Breast epithelium (tissue), 4 donors: Measurements from ENCODE around the gene DNAH8. TPM values are rescaled to one million over a fixed set of nuclear protein-coding genes. Genes with fewer than 3 reads are reported as not detected.
"Not testable (repeated sequence)": the region's sequence is repeated elsewhere in the genome, so short reads cannot be mapped to it uniquely, and the experiment has no call there.

Experiments
- DNase-seq, 2 donors: peaks; one replicate each; pipeline ENCODE4 v3.0.0-alpha.2; 2019; ENCODE audit warnings: low spot score in 2 of 2
- H3K27ac ChIP-seq, 2 donors: fragments of 200-600 bp; sonication (generic) in 1 of 2; one replicate each; pipeline ENCODE4 v1.5.1; 2016 to 2019; ENCODE audit warnings: mild to moderate bottlenecking in 1 of 2
- H3K27me3 ChIP-seq, 2 donors: fragments of 200-600 bp; sonication (generic) in 1 of 2; one replicate each; pipeline versions ENCODE4 v1.5.1 to v1.6.0; 2017 to 2019; ENCODE audit warnings: control low read depth in 1 of 2, mild to moderate bottlenecking in 1 of 2
- H3K36me3 ChIP-seq: fragments of 200-600 bp; one replicate; pipeline ENCODE4 v1.5.1; 2019
- H3K4me1 ChIP-seq, 2 donors: fragments of 200-600 bp; sonication (generic); one replicate each; pipeline ENCODE4 v1.5.1; 2016 to 2019; ENCODE audit warnings: control low read depth in 1 of 2
- H3K4me3 ChIP-seq, 3 donors: fragments of 200-600 bp; sonication (generic); 1 replicate in 2 of 3; 2 replicates in 1 of 3; pipeline ENCODE4 v1.5.1; 2016 to 2019; ENCODE audit warnings: mild to moderate bottlenecking in 3 of 3, moderate library complexity in 2 of 3
- H3K9me3 ChIP-seq, 2 donors: fragments of 200-600 bp; sonication (generic) in 1 of 2; one replicate each; pipeline ENCODE4 v1.5.1; 2016 to 2019; ENCODE audit warnings: control low read depth in 1 of 2
- POLR2A ChIP-seq: fragments of 450-650 bp; IDR thresholded peaks from one replicate; pipeline ENCODE4 v1.6.1; 2016; ENCODE audit warnings: antibody characterized with exemption, mild to moderate bottlenecking, moderate library complexity
- POLR2AphosphoS5 ChIP-seq, 3 donors: sonication (generic); formaldehyde crosslinking; IDR thresholded peaks; one replicate each; pipeline ENCODE4 v1.6.1; 2017; ENCODE audit warnings: antibody characterized with exemption in 3 of 3
- intact Hi-C: fragments of 100-400 bp; cut with DNase I; formaldehyde crosslinking; loops from one replicate; pipeline ENCODE4 v1.15.1; 2023; ENCODE audit warnings: low total_unique reads
- total RNA-seq, 3 donors: library from RNA; depleted of rRNA; stranded (reverse); fragments of >200 nt; gene quantifications; one replicate each; pipeline ENCODE4 v1.1.0, GENCODE V29; 2016
- TF ChIP-seq, protein P1 (sequence below), 3 donors: fragments of 450-650 bp; IDR thresholded peaks; one replicate each; pipeline ENCODE4 v1.5.1; 2016 to 2017; ENCODE audit warnings: antibody characterized with exemption in 3 of 3, mild to moderate bottlenecking in 3 of 3, moderate library complexity in 3 of 3

DNAH8 gene
- total RNA-seq, 3 donors from 2014 or later = under 0.01 TPM; not detected in 1

DNA sequence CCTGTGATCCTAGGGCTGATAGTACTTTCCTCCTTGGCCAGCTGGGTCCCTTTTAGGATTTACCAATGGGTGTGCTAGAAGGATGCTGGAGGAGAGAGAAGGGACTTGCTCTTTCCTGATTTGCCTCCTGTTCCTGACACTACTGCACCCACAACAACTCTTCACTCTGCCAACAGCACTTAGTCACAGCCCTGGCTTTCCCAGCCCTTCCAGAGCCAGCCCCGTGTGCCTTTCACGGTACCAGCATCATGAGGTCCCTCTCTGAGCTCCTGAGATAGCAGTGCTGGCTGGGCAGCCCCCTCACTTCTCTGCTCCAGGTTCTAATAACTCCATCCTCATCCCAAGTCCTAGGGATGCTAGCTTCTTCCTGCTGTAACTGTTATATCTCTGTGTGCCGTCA, 80.9 kb downstream of the DNAH8 start:
- no peak for DNase-seq
- no peaks in the 10 kb centered on the region for H3K4me1 ChIP-seq
- intact Hi-C loops = no loop called here
- no peak overlapping the region for H3K27ac ChIP-seq
- H3K4me3 ChIP-seq = no peak overlapping the region
- H3K36me3 ChIP-seq = no peaks in the 10 kb centered on the region
- TF ChIP-seq POLR2AphosphoS5 (IDR thresholded peaks at IDR 0.05) (no peak), POLR2A (no peak)
- TF ChIP-seq, protein P1, sequence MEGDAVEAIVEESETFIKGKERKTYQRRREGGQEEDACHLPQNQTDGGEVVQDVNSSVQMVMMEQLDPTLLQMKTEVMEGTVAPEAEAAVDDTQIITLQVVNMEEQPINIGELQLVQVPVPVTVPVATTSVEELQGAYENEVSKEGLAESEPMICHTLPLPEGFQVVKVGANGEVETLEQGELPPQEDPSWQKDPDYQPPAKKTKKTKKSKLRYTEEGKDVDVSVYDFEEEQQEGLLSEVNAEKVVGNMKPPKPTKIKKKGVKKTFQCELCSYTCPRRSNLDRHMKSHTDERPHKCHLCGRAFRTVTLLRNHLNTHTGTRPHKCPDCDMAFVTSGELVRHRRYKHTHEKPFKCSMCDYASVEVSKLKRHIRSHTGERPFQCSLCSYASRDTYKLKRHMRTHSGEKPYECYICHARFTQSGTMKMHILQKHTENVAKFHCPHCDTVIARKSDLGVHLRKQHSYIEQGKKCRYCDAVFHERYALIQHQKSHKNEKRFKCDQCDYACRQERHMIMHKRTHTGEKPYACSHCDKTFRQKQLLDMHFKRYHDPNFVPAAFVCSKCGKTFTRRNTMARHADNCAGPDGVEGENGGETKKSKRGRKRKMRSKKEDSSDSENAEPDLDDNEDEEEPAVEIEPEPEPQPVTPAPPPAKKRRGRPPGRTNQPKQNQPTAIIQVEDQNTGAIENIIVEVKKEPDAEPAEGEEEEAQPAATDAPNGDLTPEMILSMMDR (IDR thresholded peaks at IDR 0.05) = no peak
- H3K9me3 ChIP-seq = no peaks in the 10 kb centered on the region
- peaks cover 0 to 4% of the 10 kb centered on the region in 2 donors for H3K27me3 ChIP-seq

DNA sequence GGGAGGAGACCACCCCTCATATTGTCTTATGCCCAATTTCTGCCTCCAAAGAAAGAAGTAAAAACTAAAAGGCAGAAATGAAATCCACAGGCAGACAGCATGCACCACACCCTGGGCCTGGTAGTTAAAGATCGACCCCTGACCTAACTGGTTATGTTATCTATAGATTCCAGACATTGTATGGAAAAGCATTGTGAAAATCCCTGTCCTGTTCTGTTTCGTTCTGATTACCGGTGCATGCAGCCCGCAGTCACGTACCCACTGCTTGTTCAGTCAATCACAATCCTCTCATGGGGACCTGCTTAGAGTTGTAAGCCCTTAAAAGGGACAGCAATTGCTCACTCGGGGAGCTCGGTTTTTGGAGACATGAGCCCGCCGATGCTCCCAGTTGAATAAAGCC, 81.3 kb downstream of the DNAH8 start:
- H3K36me3 ChIP-seq, H3K27ac ChIP-seq, H3K27me3 ChIP-seq, H3K4me1 ChIP-seq, intact Hi-C loops, H3K4me3 ChIP-seq, DNase-seq, H3K9me3 ChIP-seq: not testable (repeated sequence)

DNA sequence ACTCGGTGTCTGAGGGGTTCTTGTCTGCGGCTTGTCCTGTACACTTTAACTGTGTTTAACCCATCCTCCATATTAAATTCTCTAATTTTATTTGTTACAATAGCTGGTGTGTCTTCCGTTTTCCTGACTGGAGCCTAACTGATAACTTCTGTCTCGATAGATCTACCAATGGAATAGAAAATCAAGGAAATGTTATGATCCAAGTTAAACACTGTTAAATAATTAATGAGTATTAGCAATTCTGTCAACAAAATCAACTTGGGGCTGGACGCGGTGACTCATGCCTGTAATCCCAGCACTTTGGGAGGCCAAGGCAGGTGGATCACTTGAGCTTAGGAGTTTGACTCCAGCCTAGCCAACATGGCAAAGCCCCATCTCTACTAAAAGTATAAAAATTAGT, 81.7 kb downstream of the DNAH8 start:
- H3K27me3 ChIP-seq = peaks cover 0 to 6% of the 10 kb centered on the region in 2 donors
- no peak overlapping the region for H3K27ac ChIP-seq
- no peaks in the 10 kb centered on the region for H3K36me3 ChIP-seq
- intact Hi-C loops = no loop called here
- H3K9me3 ChIP-seq = no peaks in the 10 kb centered on the region
- no peak overlapping the region for H3K4me3 ChIP-seq
- no peak for TF ChIP-seq POLR2A
- TF ChIP-seq, protein P1 (IDR thresholded peaks at IDR 0.05) = no peak
- TF ChIP-seq POLR2AphosphoS5 (IDR thresholded peaks at IDR 0.05) = no peak
- no peak for DNase-seq
- no peaks in the 10 kb centered on the region for H3K4me1 ChIP-seq

DNA sequence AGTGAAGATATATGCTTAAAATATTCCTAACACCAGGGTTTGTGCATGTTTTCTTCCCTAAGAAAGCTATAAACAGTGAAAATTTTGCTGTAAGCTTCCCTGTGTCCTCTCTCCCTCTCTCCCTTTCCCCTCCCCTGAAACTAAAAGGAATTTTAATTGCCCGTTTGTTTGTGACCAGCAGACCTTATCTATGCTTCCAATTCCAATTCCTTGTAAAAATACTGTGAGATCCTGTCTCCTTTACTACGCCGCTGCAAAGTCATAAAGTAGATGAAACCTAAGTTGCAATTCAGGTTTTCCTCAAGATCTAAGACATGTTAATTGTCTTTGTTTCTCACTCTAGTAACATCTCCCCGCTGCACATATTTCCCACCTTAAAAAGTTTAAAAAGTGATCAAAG, 82.3 kb downstream of the DNAH8 start:
- H3K9me3 ChIP-seq = no peaks in the 10 kb centered on the region
- H3K36me3 ChIP-seq = no peaks in the 10 kb centered on the region
- no peak for TF ChIP-seq POLR2AphosphoS5 (IDR thresholded peaks at IDR 0.05)
- TF ChIP-seq POLR2A = no peak
- TF ChIP-seq, protein P1 (IDR thresholded peaks at IDR 0.05) = no peak
- H3K4me3 ChIP-seq = no peak overlapping the region
- DNase-seq = no peak
- peaks cover 0 to 6% of the 10 kb centered on the region in 2 donors for H3K27me3 ChIP-seq
- intact Hi-C loops = no loop called here
- no peaks in the 10 kb centered on the region for H3K4me1 ChIP-seq
- H3K27ac ChIP-seq = no peak overlapping the region

DNA sequence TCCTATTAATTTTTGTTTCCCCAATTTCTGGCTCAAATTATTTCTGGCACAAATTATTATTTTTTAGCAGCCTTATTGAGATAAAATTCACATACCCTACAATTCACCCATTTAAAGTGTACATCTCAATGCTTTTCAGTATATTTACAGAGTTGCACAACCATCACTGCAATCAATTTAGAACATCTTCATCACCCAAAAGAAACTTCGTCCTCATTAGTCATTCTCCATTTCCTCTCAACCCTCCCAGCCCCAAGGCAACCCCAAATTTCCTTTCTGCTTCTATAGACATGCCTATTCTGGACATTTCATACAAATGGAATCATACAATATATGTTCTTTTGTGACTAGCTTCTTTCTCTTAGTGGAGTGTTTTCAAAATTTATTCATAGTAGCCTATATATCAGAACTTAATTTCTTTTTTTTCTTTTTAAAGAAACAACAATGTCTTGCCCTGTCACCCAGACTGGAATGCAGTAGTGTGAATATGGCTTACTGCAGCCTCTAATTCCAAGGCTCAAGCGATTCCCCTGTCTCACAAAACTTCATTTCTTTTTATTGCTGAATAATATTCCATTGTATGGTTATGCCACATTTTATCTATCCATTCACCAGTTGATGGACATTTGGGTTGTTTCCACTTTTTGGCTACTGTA, 84.5 kb downstream of the DNAH8 start:
- intact Hi-C loops = no loop called here
- TF ChIP-seq POLR2AphosphoS5 (IDR thresholded peaks at IDR 0.05) (no peak), POLR2A (no peak)
- TF ChIP-seq, protein P1 (IDR thresholded peaks at IDR 0.05) = no peak
- Histone ChIP-seq H3K4me3 (no peak overlapping the region), H3K36me3 (no peaks in the 10 kb centered on the region), H3K4me1 (no peaks in the 10 kb centered on the region), H3K27ac (no peak overlapping the region), H3K9me3 (no peaks in the 10 kb centered on the region), H3K27me3 (peaks cover 0 to 6% of the 10 kb centered on the region in 2 donors)
- no peak for DNase-seq
